GM21619 (cell line): ENCODE data around the gene HS6ST3.

ENCODE experiments used
- ATAC-seq: cut with Tn5 transposase; IDR thresholded peaks from one replicate; pipeline ENCODE4 v1.9.1; 2021; ENCODE audit not compliant: unreplicated experiment

The HS6ST3 gene

DNA sequence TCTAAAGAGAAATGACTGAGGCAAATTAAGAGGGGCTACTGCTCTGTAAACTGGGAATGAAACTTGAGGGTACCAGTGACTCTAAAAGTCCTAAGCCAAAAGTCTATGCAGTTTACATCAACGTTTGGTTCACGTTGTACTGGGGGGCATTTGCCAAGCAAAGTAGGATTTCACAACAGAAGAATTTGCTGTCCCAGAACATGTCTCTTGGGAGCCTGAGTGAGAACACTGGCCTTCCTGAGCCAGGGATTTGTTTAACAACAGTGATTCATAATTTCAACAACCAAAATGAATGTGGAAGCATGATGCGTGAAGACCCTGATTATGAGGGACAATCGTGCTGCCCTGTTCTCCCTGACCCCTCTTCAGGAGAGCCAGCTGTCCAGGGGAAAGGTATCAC, 726.4 kb downstream of the HS6ST3 start:
- no peak for ATAC-seq

DNA sequence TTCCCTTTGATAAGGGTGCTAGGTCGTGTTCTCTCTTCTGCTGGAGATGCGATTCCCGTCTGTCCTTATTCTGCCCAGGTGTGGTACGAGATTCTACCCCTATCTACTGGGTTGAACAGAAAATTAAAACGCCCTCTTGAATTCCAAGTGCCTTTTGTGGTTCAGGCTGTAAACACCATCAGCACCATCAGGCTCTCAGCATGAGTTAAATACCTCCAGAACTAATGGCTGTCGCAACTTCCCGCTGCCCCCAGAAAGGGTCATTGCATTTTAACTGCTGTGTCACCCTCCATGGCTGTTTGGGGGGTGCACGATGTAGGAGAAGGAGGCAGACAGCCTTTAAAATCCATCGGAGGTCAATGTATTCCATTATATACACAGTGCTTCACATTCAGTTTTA, 727.0 kb downstream of the HS6ST3 start:
- no peak for ATAC-seq

DNA sequence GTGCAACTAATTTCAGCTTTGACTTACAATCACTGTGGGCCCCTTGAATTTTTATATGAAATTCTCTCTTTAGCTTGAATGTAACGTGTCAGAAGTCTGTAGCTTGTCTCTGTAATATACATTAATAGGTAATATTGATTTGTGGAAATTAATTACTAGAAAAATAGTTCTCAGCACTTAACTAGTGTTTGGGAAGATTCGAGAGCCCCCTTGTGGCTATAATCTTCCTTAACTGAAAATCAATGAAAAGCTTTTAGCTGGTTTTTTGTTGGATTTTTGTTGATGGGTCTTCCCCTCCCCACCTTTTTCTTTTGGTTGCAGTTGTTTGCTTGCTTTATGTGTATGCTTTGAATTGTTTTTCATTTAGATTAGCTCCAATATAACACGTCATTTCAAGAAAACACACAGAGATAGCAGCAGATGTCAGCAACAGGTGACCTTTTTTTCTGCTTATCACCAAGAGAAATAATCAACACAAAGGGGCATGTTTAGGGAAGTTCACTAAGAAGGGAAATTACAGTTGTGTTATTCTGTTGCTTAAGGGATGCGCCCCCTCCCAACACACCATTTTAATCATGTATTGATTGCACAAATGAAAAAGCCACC, 727.5 kb downstream of the HS6ST3 start:
- no peak for ATAC-seq

DNA sequence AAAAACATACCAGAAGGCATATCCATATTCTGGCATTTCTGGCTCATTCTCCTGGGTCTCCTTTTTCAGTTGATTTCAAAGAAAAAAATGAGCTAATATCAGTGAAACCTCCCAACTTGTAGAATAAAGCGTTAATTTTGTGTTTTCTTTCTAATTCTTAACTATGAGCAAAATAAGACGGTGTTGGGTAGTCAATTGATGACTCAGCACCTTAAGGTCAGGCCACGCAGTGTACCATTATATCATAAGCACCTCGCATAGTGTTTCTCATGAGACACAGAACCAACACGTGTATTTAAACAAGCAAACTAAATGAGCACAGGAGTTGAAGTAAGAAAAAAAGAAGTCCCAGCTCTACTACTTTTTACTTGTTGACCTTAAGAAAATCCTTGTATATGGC, 729.5 kb downstream of the HS6ST3 start:
- no peak for ATAC-seq

DNA sequence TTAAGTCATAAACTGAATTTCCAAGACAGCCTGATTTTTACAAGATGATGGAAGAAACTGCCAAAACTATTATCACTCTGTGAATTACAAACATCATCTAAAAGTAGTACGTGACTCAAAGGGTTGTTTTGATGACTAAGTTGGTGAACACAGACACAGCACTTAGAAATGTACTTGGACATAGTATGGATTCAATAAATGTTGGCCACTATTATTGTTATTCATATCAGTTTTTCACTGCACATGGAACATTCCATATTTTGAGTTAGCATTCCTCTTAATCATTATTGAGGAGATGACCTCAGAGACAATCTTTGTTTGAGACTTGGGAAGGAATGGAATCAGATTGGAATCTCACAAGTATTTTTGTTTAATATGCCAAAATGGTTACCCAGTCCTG, 731.5 kb downstream of the HS6ST3 start:
- no peak for ATAC-seq

DNA sequence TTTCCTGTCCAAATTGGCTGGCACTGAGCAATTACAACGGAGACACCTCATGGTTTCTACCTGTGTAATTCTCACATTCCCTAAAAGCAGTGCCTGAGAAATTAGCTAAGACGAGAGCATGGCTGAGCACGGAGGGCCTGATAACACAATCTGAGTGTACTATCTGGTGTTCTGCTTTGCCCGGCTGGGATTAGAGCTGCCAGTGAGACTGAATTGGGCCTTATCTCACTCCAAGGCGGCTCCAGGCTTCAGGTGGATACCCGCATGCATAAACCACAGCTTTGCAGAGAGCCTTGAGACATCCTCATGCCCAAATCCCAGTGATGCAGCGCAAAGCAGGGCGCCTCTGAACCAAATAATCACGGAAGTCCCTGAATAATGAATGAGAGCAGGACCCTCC, 732.1 kb downstream of the HS6ST3 start:
- no peak for ATAC-seq

DNA sequence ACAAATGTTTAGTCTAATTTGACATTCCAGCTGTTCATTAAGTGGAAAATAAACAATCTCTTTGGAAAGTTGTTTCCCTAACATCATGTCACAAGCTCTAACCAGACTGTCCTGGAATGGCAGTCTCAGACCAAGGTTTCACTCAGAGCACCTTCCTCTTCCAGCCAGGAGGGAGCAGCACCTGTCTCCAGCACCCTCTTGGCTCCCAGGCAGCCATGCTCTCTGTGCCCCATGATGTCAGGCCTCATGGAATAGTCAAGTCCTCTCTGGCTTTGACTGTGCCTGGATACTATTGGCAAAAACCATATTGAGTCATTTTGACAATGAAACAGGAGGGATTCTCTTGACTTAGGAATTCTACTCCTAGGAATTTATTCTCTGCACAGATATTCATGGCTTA, 733.0 kb downstream of the HS6ST3 start:
- ATAC-seq = peak; percentile 50

DNA sequence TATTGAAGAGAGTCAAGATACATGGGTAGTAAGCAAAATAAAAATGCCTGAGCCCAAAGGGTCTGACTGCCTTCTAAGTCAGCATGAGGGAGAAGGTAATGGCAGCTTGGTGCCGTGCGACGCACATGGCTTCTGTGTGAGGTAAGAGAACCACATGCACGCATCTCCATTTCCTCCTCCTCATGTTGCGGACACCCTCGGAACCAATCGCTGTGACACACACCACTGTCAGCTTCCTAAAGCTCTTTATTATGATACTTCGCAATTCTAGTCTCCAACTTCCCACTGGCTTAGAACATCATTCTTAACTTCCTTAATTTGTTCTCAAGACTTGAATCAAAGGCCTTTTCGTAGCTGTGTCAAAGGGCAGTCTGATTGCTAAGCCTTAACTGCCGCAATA, 734.2 kb downstream of the HS6ST3 start:
- ATAC-seq = no peak

DNA sequence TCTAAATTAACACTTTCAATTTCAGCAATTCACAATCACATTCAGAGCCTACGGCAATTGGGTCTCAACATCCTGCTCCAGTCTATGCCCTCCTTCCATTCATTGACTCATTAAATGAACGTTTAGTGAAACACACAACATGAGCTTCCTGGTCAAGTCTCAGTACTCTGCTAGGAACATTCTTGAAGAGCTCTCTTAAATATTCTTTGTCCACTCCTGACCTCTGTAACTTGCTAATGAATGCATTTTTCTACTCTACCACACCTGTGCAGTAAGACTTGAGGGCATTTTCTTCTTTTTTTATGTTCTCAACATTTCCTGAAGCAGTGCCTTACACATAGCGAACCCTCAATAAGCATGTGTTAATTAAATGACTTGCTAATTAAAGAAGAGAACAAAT, 735.7 kb downstream of the HS6ST3 start:
- ATAC-seq = no peak

DNA sequence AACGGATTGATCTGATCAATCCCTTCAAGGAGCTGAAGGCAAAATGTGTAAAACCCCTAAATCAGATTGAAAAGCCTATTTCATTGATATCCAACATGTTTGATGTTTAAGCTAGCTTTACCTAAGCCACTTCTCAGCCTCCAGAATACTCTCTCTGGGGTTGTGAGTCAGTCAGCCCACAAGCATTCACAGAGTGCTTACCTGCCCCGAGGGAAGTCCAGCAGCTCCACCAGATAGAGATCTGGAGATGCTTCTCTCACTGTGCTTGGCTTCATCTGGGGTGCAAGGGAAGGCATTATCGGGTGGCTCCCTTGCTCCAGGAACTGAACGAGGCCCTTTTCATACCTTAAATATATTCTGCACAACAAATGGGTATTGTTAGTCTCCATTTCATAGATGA, 744.7 kb downstream of the HS6ST3 start:
- no peak for ATAC-seq

DNA sequence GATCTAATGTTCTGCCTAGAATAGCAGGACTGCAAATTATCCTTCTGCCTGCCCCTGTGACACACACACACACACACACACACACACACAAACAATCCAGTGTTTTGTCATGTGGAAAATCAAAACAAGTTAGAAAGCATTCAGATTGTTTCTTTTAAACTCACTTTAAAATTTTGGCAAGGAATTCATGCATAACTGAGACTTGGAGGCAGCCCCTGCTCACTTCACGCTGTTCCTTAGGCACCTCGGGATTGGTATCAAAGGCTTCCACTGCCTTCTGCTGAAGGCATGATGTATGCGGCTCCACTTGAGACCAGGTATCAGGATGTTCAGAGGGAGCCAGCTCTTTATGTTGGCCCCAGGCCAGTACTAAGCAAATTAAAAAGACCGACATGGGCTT, 745.6 kb downstream of the HS6ST3 start:
- no peak for ATAC-seq

DNA sequence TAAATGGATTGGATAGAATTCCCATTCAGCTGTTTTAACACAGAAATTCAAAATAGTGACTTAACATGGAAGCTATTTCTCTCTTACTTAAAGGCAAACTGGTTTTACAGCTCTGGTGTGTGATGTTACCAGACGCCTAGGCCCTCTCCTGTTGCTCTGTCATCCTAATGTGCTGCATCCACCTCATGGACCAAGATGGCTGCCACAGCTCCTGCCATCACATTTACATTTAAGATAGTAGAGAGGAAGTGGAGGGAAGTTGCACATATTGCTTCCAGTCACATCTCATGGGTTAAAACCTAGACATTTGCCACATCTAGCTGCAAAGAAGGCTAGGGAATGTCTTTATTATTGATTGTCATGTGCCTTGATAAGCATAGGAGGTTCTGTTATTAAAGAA, 746.8 kb downstream of the HS6ST3 start:
- ATAC-seq = no peak

DNA sequence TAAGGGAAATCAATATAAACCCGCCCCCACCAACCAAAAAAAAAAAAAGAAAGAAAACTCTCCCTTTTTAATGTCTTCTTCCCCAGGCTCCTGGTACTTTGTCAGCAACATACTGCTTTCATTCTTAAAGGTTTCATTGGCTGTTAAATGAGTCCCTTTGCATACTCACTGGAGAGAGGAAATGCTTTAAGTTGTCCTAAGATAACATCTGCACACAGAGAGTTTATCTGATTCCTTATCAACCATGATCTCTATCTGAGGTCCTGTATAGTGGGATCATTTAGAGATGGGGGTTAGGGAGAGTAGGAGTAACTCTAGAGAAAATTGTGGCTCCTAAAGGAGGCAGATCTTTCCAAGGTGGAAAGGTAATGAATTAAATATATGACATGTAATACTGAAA, 747.9 kb downstream of the HS6ST3 start:
- no peak for ATAC-seq

DNA sequence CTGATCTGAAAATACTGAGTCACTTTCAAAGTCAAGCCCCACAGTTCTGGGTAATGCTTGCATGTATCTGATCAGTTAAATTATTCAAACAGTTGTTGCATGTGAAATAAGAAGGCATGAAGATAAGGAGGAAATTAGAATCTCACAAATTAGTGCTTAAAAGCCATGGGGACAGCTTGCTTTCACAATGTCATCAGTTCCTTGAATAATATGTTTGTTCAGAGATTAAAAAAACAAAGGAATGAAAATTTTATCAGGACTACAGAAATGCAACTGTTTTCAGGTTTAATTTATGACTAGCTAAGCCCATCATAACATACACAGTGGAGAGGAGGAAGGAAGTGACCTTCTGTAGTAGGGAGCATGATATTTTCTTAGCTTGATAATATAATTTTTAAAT, 754.3 kb downstream of the HS6ST3 start:
- no peak for ATAC-seq

DNA sequence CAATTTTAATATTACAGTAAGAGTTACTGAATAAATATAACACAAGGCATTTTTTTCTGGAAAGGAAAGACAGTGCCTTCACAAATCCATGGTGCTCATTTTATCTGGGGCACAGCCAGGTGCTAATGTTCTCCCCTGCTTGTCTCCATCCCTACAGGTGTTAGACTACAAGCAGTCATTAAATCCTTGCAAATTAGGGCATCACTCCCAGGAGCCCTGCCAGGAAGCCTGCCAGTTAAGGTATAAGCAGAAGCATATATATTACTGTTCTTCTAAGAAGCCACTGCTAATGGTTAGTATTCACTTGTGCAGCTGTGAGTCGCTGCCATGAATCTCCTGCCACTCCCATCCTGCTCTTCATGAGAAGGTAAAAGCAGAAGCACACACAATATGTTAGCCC, 754.7 kb downstream of the HS6ST3 start:
- ATAC-seq = no peak

DNA sequence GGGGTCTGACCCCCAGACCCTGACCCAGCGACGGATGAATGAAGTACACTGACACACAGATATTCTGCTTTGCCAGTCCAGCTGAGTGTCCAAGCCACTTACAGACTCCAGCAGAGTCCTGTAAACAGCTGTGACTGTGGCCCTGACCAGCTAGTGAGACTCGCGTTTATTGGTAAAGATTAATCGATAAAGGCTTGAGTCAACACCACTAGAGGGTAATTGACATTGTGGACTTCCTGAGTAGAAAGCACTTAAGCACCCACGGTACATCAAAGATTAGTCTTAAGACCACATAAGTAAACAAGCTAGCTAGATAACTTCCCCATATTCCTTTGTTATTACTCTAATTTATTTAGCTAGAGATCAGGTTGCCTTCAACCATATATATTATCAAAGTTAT, 758.4 kb downstream of the HS6ST3 start:
- ATAC-seq = no peak

DNA sequence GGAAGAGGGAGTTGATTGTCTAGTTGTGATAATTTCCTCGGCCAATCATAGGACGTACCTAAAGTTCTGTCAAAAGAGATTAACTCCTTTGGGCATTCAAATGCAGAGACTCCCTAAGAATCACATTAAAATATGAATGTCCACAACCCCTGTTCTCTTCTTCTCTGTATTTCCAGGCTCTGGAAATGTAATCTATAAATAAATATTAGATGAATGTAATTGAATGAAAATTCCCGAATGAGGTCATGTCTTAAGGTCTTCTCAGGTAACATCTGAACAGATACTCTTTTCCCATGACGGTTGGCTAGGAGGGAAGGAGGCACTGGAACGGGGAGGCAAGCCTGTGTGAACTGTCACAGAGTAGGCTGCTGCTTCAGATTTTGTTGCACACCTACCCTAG, 759.2 kb downstream of the HS6ST3 start:
- ATAC-seq = no peak

DNA sequence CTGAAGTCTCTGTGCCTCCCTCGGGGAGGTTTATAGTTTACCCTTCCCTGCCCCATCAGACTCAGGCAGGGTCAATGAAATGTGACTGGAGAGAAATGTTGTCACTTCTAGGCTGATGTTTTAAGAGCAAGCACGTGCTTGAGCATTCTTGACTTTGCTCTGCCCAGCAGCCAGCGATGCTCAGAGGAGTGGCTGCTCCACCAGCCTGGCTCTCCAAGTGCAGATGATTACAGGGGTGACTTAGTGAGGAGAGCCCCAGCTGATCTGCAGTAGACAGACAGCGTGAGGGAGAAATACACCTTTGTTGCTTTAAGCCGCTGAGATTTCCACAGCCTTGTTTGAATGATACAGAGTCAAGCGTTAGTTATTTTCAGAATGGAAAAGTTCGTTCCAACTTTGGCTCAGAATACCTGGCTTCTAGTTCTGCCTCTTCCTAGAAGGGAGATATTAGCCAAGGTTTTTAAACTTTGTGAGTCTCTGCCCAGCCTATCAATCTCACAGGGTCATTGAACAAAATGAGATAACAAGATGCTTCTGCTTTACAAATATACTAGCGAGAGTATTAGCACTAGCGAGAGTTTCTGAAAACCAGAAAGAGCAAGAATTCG, 760.7 kb downstream of the HS6ST3 start:
- no peak for ATAC-seq

DNA sequence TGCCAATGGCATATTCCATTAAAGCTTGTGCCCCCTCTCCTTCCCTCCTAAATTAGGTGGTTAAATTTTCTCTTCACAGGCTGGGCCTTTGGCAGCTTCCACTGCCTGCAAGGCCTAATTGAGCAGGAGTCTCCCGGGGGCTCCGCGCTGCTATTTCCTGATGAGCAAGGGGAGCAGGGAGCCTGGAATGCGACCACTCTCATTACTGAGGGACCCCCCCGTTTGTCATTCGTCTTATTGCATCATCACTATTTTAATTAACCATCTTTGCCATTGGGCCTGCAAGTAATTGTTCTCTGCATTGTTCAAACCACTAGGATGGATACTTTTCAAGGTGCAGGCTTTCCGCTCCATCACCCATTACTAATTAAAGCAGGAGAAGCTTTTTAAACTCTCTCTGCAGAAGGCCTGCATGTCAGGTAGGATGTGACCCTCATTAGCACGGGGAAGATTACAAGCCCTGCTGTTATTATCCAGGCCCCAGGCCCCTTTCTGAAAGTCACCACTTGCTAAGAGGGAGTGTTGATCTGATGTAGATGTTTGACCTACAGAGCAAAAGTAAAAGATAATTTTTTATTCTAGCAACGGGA, 762.0 kb downstream of the HS6ST3 start:
- ATAC-seq = no peak

DNA sequence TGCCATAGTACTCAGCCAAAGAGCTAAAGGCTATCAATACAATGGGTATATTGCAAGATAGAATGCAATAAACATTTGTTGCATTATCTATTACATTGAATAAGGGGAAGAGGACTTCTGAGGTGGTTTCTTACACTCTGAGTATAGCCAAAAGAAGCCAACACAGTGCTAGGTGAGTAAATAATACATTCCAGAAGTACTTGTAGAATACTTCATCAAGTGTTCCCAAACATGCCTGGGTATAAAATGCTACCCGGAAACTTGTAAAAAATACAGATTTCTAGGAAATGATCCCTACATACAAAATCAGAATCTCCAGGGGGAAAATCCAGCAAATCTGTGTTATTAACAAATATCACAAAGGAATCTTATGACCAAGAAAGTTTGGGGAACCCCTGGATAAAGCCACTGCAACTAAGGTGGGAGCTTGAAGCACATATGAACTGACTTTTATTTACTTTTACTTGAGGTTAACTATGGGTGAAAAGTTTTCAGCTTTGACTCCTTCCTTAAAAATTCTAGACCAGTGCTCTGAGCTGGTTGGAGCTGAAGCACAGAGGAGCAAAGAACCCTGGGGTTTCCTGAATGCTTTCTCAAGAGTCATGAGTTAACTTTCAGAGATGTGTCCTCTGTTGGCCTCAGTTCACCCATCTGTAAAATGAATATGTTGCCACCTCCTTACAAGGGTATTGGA, 768.4 kb downstream of the HS6ST3 start:
- no peak for ATAC-seq

DNA sequence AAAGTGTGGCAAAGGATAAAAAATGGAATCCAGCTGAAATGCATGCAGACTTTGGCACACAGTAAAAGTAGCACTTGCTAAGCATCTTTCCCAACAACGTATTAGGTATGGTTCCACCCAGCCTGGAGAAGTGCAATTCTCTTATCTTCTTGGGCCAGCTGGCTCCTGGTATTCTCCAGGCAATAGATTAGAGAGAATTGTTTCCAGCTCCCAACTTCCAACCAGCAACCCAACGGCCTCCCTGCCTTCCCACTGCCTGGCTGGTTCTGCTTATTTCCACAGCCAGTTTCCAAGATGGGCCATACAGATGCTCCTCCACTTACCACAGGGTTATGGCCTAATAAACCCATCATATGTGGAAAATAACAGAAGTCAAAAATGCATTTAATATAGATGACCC, 771.0 kb downstream of the HS6ST3 start:
- no peak for ATAC-seq

DNA sequence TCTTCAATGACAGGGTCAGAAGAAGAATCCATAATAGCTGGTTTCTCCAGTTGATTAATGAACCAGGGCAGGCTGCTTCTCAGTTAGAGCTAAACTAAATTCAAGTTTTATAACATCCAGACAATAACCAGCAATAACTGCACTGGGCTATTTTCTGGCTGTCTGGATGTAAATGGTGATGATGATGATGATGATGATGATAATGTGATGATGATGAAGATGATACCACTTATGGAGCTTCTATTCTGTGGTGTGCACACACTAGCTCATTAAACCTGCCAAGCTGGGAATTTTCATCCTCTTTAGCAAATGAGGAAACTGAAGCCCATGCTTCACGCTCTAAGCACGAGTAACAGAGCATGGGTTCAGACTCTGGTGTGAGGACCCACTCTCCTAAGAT, 772.2 kb downstream of the HS6ST3 start:
- no peak for ATAC-seq
